ENCODE results near the gene BCAS3.

The BCAS3 gene

GRCh38 chr17:60899115-60899514, 221.5 kb downstream of the BCAS3 start:
- Histone ChIP-seq H3K4me1 (ENCODE audit: control insufficient read depth, insufficient read depth, low read length) (no peaks in the 10 kb centered on the region), H3K9ac (ENCODE audit: low read length) (no peak overlapping the region), H3K27me3 (ENCODE audit: control insufficient read depth, insufficient read depth, low read length) (no peaks in the 10 kb centered on the region), H3K36me3 (ENCODE audit: control insufficient read depth, insufficient read depth, low read length) (no peaks in the 10 kb centered on the region), H3K9me3 (ENCODE audit: control insufficient read depth, low read length) (no peaks in the 10 kb centered on the region), H3K4me3 (ENCODE audit: low read length) (no peak overlapping the region)

DNA sequence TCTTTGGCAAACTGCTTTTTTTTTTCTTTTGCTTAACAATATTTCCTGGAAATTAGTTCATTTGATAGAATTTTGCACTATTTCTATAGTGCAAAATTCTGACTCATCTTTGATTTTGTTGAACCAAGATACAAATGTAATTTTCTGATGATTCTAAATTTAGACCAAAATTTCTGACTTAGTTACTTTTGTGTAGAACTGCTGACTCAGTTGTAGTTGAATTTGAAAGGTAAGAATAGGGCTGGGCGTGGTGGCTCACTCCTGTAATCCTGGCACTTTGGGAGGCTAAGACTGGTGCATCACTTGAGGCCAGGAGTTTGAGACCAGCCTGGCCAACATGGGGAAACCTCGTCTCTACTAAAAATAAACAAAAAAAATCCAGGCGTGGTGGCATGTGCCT, 223.0 kb downstream of the BCAS3 start:
- Histone ChIP-seq H3K27me3 (ENCODE audit: control insufficient read depth, insufficient read depth, low read length) (no peaks in the 10 kb centered on the region), H3K9me3 (ENCODE audit: control insufficient read depth, low read length) (no peaks in the 10 kb centered on the region), H3K4me3 (ENCODE audit: low read length) (no peak overlapping the region), H3K36me3 (ENCODE audit: control insufficient read depth, insufficient read depth, low read length) (no peaks in the 10 kb centered on the region), H3K4me1 (ENCODE audit: control insufficient read depth, insufficient read depth, low read length) (no peaks in the 10 kb centered on the region), H3K9ac (ENCODE audit: low read length) (no peak overlapping the region)

DNA sequence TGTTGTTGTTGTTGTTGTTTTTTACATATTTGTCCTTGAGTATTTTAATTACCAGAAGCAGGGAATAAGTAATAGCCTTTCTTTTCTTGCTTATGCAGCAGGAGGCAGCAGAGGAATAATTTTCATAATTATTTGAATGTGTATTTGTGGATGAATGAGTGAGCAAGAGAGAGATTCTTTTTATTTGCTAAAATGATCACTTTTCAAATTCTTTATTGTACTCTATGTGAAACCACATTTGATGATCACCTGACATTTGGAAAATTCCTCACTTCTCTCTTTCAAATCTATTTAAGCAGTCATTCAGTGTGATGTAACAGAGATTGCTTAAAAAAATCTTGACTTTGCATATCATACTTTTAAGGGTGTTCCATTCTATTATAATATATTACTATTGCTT, 223.6 kb downstream of the BCAS3 start:
- Histone ChIP-seq H3K27me3 (ENCODE audit: control insufficient read depth, insufficient read depth, low read length) (no peaks in the 10 kb centered on the region), H3K9ac (ENCODE audit: low read length) (no peak overlapping the region), H3K4me3 (ENCODE audit: low read length) (no peak overlapping the region), H3K4me1 (ENCODE audit: control insufficient read depth, insufficient read depth, low read length) (no peaks in the 10 kb centered on the region), H3K36me3 (ENCODE audit: control insufficient read depth, insufficient read depth, low read length) (no peaks in the 10 kb centered on the region), H3K9me3 (ENCODE audit: control insufficient read depth, low read length) (no peaks in the 10 kb centered on the region)

DNA sequence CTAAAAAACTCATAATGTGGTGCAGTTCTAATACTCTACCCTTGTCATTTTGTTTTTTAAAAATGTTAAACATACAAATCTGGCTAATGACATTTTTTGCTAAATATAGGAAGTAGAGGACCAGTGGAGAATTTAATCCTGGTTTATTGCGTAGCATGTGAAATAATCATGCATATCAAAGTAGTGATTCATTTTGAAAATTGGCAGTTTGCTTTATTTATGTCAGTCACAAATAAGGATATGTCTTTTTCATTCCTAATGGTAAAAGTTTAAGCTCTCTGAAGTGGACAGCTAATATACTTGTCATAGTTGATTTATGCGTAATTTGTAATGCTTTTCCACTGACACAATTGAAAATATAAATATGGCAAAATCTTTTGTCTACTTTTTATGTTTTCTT, 224.2 kb downstream of the BCAS3 start:
- Histone ChIP-seq H3K27me3 (ENCODE audit: control insufficient read depth, insufficient read depth, low read length) (no peaks in the 10 kb centered on the region), H3K4me3 (ENCODE audit: low read length) (no peak overlapping the region), H3K36me3 (ENCODE audit: control insufficient read depth, insufficient read depth, low read length) (no peaks in the 10 kb centered on the region), H3K9me3 (ENCODE audit: control insufficient read depth, low read length) (no peaks in the 10 kb centered on the region), H3K9ac (ENCODE audit: low read length) (no peak overlapping the region), H3K4me1 (ENCODE audit: control insufficient read depth, insufficient read depth, low read length) (no peaks in the 10 kb centered on the region)

DNA sequence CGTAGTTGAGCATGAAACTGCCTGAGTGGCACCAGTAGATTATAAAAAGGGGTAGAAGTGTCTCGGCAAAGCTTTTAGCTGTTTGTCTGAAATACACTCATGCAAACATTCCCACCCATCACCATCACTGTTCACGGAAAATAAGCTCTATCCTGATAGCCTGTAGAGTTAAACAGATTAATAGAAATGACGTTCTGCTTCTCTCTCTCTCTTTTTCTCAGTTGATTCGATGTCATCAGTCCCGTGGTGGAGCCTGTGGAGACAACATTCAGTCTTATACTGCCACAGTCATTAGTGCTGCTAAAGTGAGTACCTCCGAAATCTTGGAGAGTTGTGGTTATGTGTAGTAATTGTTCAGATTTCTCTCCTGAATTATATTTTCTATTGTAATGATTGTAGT, 224.7 kb downstream of the BCAS3 start:
- Histone ChIP-seq H3K9ac (ENCODE audit: low read length) (no peak overlapping the region), H3K4me3 (ENCODE audit: low read length) (no peak overlapping the region), H3K27me3 (ENCODE audit: control insufficient read depth, insufficient read depth, low read length) (no peaks in the 10 kb centered on the region), H3K9me3 (ENCODE audit: control insufficient read depth, low read length) (no peaks in the 10 kb centered on the region), H3K36me3 (ENCODE audit: control insufficient read depth, insufficient read depth, low read length) (no peaks in the 10 kb centered on the region), H3K4me1 (ENCODE audit: control insufficient read depth, insufficient read depth, low read length) (no peaks in the 10 kb centered on the region)

DNA sequence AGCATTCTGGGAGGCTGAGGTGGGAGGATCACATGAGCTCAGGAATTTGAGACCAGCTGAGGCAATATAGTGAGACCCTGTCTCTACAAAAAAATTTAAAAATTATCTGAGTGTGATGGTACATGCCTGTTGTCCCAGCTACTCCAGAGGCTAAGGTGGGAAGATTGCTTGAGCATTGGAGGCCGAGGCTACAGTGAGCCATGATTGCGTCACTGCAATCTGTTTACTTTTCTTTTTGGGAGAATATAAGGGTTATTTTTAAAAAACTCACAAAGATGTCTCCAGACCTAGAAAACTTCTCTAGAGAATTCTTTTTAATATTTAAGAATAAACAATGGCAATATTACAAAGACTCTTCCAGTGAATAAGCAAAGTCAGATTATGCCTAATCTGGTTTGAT, 226.9 kb downstream of the BCAS3 start:
- H3K4me3 ChIP-seq (ENCODE audit: low read length): no peak overlapping the region
- H3K9me3 ChIP-seq (ENCODE audit: control insufficient read depth, low read length): no peaks in the 10 kb centered on the region
- H3K4me1 ChIP-seq (ENCODE audit: control insufficient read depth, insufficient read depth, low read length): no peaks in the 10 kb centered on the region
- no peak overlapping the region for H3K9ac ChIP-seq (ENCODE audit: low read length)
- no peaks in the 10 kb centered on the region for H3K27me3 ChIP-seq (ENCODE audit: control insufficient read depth, insufficient read depth, low read length)
- no peaks in the 10 kb centered on the region for H3K36me3 ChIP-seq (ENCODE audit: control insufficient read depth, insufficient read depth, low read length)

DNA sequence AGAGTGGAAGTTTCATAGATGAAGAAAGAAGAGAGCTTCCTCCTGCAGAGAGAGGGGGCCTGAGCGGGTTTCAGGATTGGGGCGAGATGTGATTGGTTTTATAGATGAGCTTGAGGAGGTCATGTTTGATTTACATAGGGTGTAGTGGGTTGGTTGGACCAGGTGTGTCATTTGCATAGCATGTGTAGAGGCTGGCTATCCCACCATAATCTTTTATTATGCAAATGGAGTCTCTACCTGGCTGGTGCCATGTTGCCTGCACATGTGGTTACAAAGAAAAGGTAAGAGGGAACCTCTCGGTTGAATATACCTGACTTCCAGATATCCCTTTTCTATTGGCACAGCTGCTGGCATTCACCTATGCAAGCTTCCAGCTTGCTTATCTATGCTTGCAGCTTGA, 228.1 kb downstream of the BCAS3 start:
- Histone ChIP-seq H3K27me3 (ENCODE audit: control insufficient read depth, insufficient read depth, low read length) (no peaks in the 10 kb centered on the region), H3K36me3 (ENCODE audit: control insufficient read depth, insufficient read depth, low read length) (no peaks in the 10 kb centered on the region), H3K4me1 (ENCODE audit: control insufficient read depth, insufficient read depth, low read length) (no peaks in the 10 kb centered on the region), H3K4me3 (ENCODE audit: low read length) (no peak overlapping the region), H3K9ac (ENCODE audit: low read length) (no peak overlapping the region), H3K9me3 (ENCODE audit: control insufficient read depth, low read length) (no peaks in the 10 kb centered on the region)

DNA sequence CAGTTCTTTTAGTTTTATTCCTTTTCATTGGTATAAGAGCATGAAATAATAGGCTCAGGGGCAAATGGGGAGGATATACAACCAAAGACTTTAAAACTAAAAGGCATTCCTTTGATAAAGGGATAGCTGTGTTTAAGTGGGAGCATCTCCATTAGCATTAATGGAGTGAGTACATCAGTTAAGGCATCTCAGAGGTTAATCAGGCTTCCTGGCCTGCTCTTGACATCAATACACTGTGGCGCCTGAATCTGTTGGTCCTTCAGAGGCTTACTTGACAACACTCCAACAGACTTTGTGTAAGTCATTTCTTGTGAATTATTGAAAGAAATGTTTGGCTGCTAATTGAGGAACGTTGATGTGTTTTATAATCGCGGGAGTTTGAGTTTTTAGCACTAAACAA, 230.7 kb downstream of the BCAS3 start:
- Histone ChIP-seq H3K4me3 (ENCODE audit: low read length) (no peak overlapping the region), H3K27me3 (ENCODE audit: control insufficient read depth, insufficient read depth, low read length) (no peaks in the 10 kb centered on the region), H3K9ac (ENCODE audit: low read length) (no peak overlapping the region), H3K4me1 (ENCODE audit: control insufficient read depth, insufficient read depth, low read length) (no peaks in the 10 kb centered on the region), H3K9me3 (ENCODE audit: control insufficient read depth, low read length) (no peaks in the 10 kb centered on the region), H3K36me3 (ENCODE audit: control insufficient read depth, insufficient read depth, low read length) (no peaks in the 10 kb centered on the region)

GRCh38 chr17:60909405-60909804, 231.8 kb downstream of the BCAS3 start:
- H3K36me3 ChIP-seq (ENCODE audit: control insufficient read depth, insufficient read depth, low read length): no peaks in the 10 kb centered on the region
- H3K4me3 ChIP-seq (ENCODE audit: low read length): no peak overlapping the region
- no peaks in the 10 kb centered on the region for H3K9me3 ChIP-seq (ENCODE audit: control insufficient read depth, low read length)
- H3K9ac ChIP-seq (ENCODE audit: low read length): no peak overlapping the region
- no peaks in the 10 kb centered on the region for H3K4me1 ChIP-seq (ENCODE audit: control insufficient read depth, insufficient read depth, low read length)
- H3K27me3 ChIP-seq (ENCODE audit: control insufficient read depth, insufficient read depth, low read length): no peaks in the 10 kb centered on the region

DNA sequence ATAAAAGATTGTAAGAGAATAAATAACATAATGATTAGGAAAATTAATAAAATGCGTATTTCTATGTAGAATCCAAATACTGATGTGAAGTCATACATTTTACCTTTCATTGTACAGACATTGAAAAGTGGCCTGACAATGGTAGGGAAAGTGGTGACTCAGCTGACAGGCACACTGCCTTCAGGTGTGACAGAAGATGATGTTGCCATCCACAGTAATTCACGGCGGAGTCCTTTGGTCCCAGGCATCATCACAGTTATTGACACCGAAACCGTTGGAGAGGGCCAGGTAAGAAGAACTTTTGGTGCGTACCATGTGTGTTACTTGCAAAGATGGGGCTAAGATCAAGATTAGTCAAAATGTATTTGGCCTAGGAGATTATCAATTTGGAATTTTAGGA, 232.8 kb downstream of the BCAS3 start:
- H3K27me3 ChIP-seq (ENCODE audit: control insufficient read depth, insufficient read depth, low read length): no peaks in the 10 kb centered on the region
- no peaks in the 10 kb centered on the region for H3K9me3 ChIP-seq (ENCODE audit: control insufficient read depth, low read length)
- no peaks in the 10 kb centered on the region for H3K4me1 ChIP-seq (ENCODE audit: control insufficient read depth, insufficient read depth, low read length)
- no peak overlapping the region for H3K4me3 ChIP-seq (ENCODE audit: low read length)
- no peaks in the 10 kb centered on the region for H3K36me3 ChIP-seq (ENCODE audit: control insufficient read depth, insufficient read depth, low read length)
- no peak overlapping the region for H3K9ac ChIP-seq (ENCODE audit: low read length)

GRCh38 chr17:60914078-60914477, 236.4 kb downstream of the BCAS3 start:
- no peak overlapping the region for H3K4me3 ChIP-seq (ENCODE audit: low read length)
- H3K9me3 ChIP-seq (ENCODE audit: control insufficient read depth, low read length): no peaks in the 10 kb centered on the region
- H3K4me1 ChIP-seq (ENCODE audit: control insufficient read depth, insufficient read depth, low read length): no peaks in the 10 kb centered on the region
- no peaks in the 10 kb centered on the region for H3K36me3 ChIP-seq (ENCODE audit: control insufficient read depth, insufficient read depth, low read length)
- no peaks in the 10 kb centered on the region for H3K27me3 ChIP-seq (ENCODE audit: control insufficient read depth, insufficient read depth, low read length)
- H3K9ac ChIP-seq (ENCODE audit: low read length): no peak overlapping the region

GRCh38 chr17:60916043-60916442, 238.4 kb downstream of the BCAS3 start:
- no peaks in the 10 kb centered on the region for H3K27me3 ChIP-seq (ENCODE audit: control insufficient read depth, insufficient read depth, low read length)
- no peaks in the 10 kb centered on the region for H3K4me1 ChIP-seq (ENCODE audit: control insufficient read depth, insufficient read depth, low read length)
- no peak overlapping the region for H3K4me3 ChIP-seq (ENCODE audit: low read length)
- H3K36me3 ChIP-seq (ENCODE audit: control insufficient read depth, insufficient read depth, low read length): no peaks in the 10 kb centered on the region
- no peaks in the 10 kb centered on the region for H3K9me3 ChIP-seq (ENCODE audit: control insufficient read depth, low read length)
- H3K9ac ChIP-seq (ENCODE audit: low read length): no peak overlapping the region

- no peaks in the 10 kb centered on the region for H3K36me3 ChIP-seq (ENCODE audit: control insufficient read depth, insufficient read depth, low read length)
- no peak overlapping the region for H3K9ac ChIP-seq (ENCODE audit: low read length)
- no peaks in the 10 kb centered on the region for H3K27me3 ChIP-seq (ENCODE audit: control insufficient read depth, insufficient read depth, low read length)
- H3K4me1 ChIP-seq (ENCODE audit: control insufficient read depth, insufficient read depth, low read length): no peaks in the 10 kb centered on the region
- no peak overlapping the region for H3K4me3 ChIP-seq (ENCODE audit: low read length)
- H3K9me3 ChIP-seq (ENCODE audit: control insufficient read depth, low read length): no peaks in the 10 kb centered on the region
Measured at GRCh38 chr17:60920107-60920506, 242.5 kb downstream of the BCAS3 start.
